DOHH2 (cell line): ENCODE measurements around the gene INTU.

Experiments
- H3F3A ChIP-seq: fragments of 200-600 bp; sonication (generic), shearing (Covaris generic); 2 replicates; pipeline ENCODE4 v1.6.0; 2016; ENCODE audit warnings: antibody characterized with exemption, mild to moderate bottlenecking; ENCODE audit not compliant: control insufficient read depth, insufficient read depth
- H3K27ac ChIP-seq: fragments of 200-600 bp; sonication (generic); 2 replicates; pipeline ENCODE4 v1.5.1; 2014; ENCODE audit warnings: low read depth, mild to moderate bottlenecking, low read length, moderate library complexity
- H3K27me3 ChIP-seq: fragments of 200-600 bp; sonication (generic); 2 replicates; pipeline ENCODE4 v1.6.1; 2014; ENCODE audit warnings: mild to moderate bottlenecking, low read length, mixed read lengths; ENCODE audit not compliant: control insufficient read depth
- H3K36me3 ChIP-seq: fragments of 200-600 bp; sonication (generic); 2 replicates; pipeline ENCODE4 v1.6.1; 2014; ENCODE audit warnings: mild to moderate bottlenecking, low read length, moderate library complexity, mixed read lengths; ENCODE audit not compliant: control insufficient read depth
- H3K4me1 ChIP-seq: fragments of 200-600 bp; sonication (generic); 2 replicates; pipeline ENCODE4 v1.6.1; 2014; ENCODE audit warnings: mild to moderate bottlenecking, low read length, mixed read lengths; ENCODE audit not compliant: control insufficient read depth
- H3K4me2 ChIP-seq: fragments of 200-600 bp; sonication (generic); 2 replicates; pipeline ENCODE4 v1.6.0; 2014; ENCODE audit warnings: mild to moderate bottlenecking, low read length, moderate library complexity
- H3K4me3 ChIP-seq: fragments of 200-600 bp; sonication (generic); 2 replicates; pipeline ENCODE4 v1.5.1; 2014; ENCODE audit warnings: mild to moderate bottlenecking, low read length, mixed read lengths
- H3K79me2 ChIP-seq: fragments of 200-600 bp; sonication (generic); 2 replicates; pipeline ENCODE4 v1.6.1; 2014; ENCODE audit warnings: mild to moderate bottlenecking, low read length, mixed read lengths; ENCODE audit not compliant: control insufficient read depth
- H3K9me2 ChIP-seq: fragments of 200-600 bp; sonication (generic); replicated peaks from 2 replicates; pipeline ENCODE4 v1.6.1; 2014; ENCODE audit warnings: mild to moderate bottlenecking, low read length, mixed read lengths; ENCODE audit not compliant: control insufficient read depth
- H3K9me3 ChIP-seq: fragments of 200-600 bp; sonication (generic); 2 replicates; pipeline ENCODE4 v1.6.1; 2014; ENCODE audit warnings: antibody characterized with exemption, low read length, mixed read lengths; ENCODE audit not compliant: control insufficient read depth, insufficient read depth
- H4K20me1 ChIP-seq: fragments of 200-600 bp; sonication (generic); 2 replicates; pipeline ENCODE4 v1.6.0; 2014; ENCODE audit warnings: low read depth, mild to moderate bottlenecking, antibody characterized with exemption, low read length, moderate library complexity; ENCODE audit not compliant: control insufficient read depth, insufficient read depth
- EZH2phosphoT487 ChIP-seq: fragments of 200-600 bp; sonication (generic); IDR thresholded peaks from 2 replicates; pipeline ENCODE4 v1.6.1; 2017; ENCODE audit warnings: borderline replicate concordance, mild to moderate bottlenecking, antibody characterized with exemption, low read length, moderate library complexity, mixed read lengths
- TF ChIP-seq, protein P1 (sequence below): fragments of 200-600 bp; sonication (generic); IDR thresholded peaks from one replicate; pipeline ENCODE4 v1.5.1; 2014; ENCODE audit warnings: antibody characterized with exemption, mild to moderate bottlenecking, low read depth, low read length; ENCODE audit not compliant: poor library complexity, severe bottlenecking

Gene INTU

DNA sequence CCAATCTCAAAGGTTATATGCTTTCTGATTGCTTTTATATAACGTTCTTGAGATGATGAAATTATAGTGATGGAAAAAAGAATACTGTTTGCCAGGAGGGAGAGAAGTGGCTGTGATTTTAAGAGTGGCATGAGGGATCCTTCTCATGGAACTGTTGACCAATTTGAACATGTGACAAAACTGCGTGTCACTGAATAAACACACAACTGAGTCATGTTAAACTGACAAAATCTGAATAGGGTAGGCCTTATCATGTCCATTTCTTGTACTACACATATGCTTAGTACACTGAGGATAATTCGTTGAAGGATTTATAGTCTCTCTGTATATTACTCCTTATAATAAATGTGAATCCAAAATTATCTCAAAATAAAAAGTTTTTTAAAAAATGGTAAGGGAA, 127.1 kb downstream of the INTU start:
- H3K4me1 ChIP-seq = no peaks in the 10 kb centered on the region
- H3K36me3 ChIP-seq = no peaks in the 10 kb centered on the region
- no peak overlapping the region for H3K4me2 ChIP-seq
- H3K79me2 ChIP-seq = no peaks in the 10 kb centered on the region
- TF ChIP-seq EZH2phosphoT487 = no peak
- TF ChIP-seq, protein P1, sequence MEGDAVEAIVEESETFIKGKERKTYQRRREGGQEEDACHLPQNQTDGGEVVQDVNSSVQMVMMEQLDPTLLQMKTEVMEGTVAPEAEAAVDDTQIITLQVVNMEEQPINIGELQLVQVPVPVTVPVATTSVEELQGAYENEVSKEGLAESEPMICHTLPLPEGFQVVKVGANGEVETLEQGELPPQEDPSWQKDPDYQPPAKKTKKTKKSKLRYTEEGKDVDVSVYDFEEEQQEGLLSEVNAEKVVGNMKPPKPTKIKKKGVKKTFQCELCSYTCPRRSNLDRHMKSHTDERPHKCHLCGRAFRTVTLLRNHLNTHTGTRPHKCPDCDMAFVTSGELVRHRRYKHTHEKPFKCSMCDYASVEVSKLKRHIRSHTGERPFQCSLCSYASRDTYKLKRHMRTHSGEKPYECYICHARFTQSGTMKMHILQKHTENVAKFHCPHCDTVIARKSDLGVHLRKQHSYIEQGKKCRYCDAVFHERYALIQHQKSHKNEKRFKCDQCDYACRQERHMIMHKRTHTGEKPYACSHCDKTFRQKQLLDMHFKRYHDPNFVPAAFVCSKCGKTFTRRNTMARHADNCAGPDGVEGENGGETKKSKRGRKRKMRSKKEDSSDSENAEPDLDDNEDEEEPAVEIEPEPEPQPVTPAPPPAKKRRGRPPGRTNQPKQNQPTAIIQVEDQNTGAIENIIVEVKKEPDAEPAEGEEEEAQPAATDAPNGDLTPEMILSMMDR = no peak
- no peaks in the 10 kb centered on the region for H3K9me3 ChIP-seq
- no peaks in the 10 kb centered on the region; the same call in 1 of the 2 replicates for H3K27me3 ChIP-seq
- H3F3A ChIP-seq = no peaks in the 10 kb centered on the region
- no peak overlapping the region for H3K27ac ChIP-seq
- no peaks in the 10 kb centered on the region for H4K20me1 ChIP-seq
- H3K9me2 ChIP-seq = no peaks in the 10 kb centered on the region
- no peak overlapping the region for H3K4me3 ChIP-seq

DNA sequence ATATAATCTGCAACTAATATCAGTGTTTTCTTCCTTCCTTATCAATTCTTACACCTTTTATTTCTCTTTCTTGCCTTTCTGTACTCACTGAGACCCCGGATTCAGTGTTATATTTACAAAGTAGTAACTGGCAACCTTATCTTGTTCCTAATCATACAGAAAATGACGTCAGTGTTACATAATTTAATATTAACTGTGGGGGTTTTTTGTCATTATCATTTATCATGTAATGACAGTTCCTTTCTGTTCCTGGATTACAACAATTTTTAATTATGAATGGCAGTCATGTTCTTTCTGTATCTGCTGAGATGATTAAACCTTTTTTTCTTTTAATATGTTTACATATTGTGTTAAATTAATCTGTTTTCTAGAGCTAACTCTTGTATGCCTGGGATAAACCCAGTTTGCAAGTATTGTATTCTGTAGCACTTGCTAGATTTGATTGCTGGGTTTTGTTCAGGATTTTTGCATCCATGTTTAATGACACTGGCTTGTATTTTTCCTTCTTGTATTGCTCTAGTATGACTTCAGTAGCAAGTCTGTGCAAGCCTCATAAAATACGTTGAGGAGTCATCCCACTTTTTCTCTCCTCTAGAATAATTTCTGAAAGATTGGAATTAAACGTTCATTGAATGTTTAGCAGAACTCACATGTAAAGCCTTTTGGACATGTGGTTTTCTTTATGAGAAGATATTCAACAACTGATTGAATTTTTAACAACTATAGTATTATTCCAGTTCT, 138.9 kb downstream of the INTU start:
- H3K9me3 ChIP-seq = no peaks in the 10 kb centered on the region
- H3K4me1 ChIP-seq = no peaks in the 10 kb centered on the region
- H3K27me3 ChIP-seq = 0 out of 2 replicates have a peak, but pooled peaks cover 3% of the 10 kb centered on the region
- H3K79me2 ChIP-seq = no peaks in the 10 kb centered on the region
- no peaks in the 10 kb centered on the region for H3K9me2 ChIP-seq
- H3K4me3 ChIP-seq = no peak overlapping the region
- no peaks in the 10 kb centered on the region for H3K36me3 ChIP-seq
- no peaks in the 10 kb centered on the region for H4K20me1 ChIP-seq
- no peak overlapping the region for H3K27ac ChIP-seq
- no peaks in the 10 kb centered on the region for H3F3A ChIP-seq
- TF ChIP-seq, protein P1 = no peak
- no peak for TF ChIP-seq EZH2phosphoT487
- H3K4me2 ChIP-seq = no peak overlapping the region

- no peaks in the 10 kb centered on the region for H3K9me2 ChIP-seq
- no peaks in the 10 kb centered on the region for H3K36me3 ChIP-seq
- H3F3A ChIP-seq = no peaks in the 10 kb centered on the region
- no peaks in the 10 kb centered on the region for H3K9me3 ChIP-seq
- no peaks in the 10 kb centered on the region for H4K20me1 ChIP-seq
- no peak overlapping the region for H3K4me3 ChIP-seq
- TF ChIP-seq, protein P1 = no peak
- TF ChIP-seq EZH2phosphoT487 = no peak
- H3K4me1 ChIP-seq = no peaks in the 10 kb centered on the region
- no peak overlapping the region for H3K4me2 ChIP-seq
- H3K27ac ChIP-seq = no peak overlapping the region
- peaks cover 7% of the 10 kb centered on the region for H3K27me3 ChIP-seq
- no peaks in the 10 kb centered on the region for H3K79me2 ChIP-seq
These were observed 140.3 kb downstream of the INTU start for GRCh38 chr4:127772769-127773671.
